GM18909 (cell line): Measurements from ENCODE around the gene DDTL.
"Not testable (repeated sequence)": the region's sequence is repeated elsewhere in the genome, so short reads cannot be mapped to it uniquely, and the experiment has no call there.

Experiments
- ATAC-seq: cut with Tn5 transposase; IDR thresholded peaks from one replicate; pipeline ENCODE4 v1.9.1; 2021; ENCODE audit warnings: mild to moderate bottlenecking; ENCODE audit not compliant: unreplicated experiment, poor library complexity

Gene DDTL

DNA sequence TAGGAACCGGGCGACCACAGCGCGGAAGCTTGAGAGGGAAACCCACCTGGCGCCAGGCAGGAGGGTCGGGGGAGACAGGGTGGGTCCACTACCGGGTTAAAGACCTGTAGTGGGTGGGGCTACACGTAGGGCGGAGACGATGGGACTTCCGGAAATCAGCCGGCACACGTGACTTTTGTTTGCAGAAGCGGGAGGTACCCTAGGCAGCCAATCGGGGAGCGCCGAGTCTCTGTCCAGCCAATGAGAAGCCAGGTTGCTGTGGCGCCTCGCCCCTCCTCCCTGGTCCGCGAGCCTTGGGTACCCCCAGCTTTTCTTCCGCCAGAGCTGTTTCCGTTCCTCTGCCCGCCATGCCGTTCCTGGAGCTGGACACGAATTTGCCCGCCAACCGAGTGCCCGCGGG lies at the start of gene DDTL:
Gene DDTL (plus strand): TSS at position 321 of the 400 bp plus-strand sequence. CDS start 27 bp downstream, at position 348.
- ATAC-seq, result peak; percentile 85

GRCh38 chr22:23920267-23920611 lies 46.4 kb upstream of the DDTL start:
- ATAC-seq, result not testable (repeated sequence)

GRCh38 chr22:23921586-23922201 lies 45.0 kb upstream of the DDTL start:
- ATAC-seq, result not testable (repeated sequence)

DNA sequence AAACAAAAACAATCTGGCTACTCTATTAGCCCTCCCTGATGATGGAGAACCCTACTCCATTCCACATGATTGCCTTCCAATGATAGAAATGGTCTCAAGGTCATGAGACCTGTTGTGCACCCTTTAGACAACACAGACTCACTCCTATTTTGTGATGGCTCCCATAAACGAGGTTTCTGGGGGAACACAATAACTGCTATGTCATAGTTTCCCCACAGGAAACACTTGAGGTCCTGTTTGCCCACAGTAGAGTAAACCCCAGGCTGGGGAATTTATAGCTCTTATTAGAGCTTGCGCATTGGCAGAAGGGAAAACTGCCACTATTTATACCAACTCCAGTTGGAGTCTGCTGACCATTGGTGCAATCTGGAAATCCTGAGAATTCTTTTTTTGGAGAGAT lies 43.8 kb upstream of the DDTL start:
- no peak for ATAC-seq

DNA sequence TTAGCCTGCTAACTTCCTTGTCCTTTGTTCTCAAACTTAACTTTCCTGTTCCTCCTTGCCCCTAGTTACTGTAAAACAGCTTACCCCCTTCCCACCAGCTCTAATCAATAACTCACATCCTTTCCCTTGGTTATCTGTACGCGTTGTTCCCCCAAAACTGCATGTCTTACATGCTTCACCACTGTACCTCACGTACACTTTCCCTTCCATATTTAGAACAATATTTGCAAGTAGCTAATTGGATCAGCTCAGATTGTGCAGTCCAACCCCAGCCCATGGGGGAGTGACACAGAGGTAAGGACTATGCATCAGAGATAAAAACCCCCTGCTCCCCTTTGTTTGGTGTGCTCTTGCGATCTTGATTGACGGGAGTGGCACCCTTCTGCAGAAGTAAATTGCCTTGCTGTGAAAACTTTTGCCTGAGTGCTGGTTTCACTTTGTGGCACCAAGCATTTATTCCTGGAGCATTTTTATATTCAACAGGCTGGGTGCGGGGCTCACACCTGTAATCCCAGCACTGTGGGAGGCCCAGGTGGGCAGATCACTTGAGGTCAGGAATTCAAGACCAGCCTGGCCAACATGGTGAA lies 41.6 kb upstream of the DDTL start:
- no peak for ATAC-seq

DNA sequence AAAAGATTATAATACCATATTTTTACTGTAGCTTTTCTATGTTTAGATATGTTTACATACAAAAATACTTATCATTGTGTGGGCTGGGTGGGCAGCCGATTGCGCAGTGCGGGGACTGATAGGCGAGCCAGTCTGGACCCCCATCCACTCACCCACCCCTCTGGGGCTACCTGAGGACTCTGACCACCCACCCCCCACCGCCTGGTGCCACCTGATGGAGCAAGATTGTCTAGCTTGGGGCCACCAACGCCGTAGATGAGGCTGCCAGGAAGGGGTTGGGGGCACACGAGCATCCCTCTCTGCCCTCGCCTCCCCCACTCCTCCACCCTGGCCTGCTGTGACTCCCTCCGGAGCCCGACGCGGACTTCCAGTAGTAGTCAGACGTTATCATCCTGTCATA lies 40.1 kb upstream of the DDTL start:
- no peak for ATAC-seq

- no peak for ATAC-seq
Observed at GRCh38 chr22:23938328-23939016, 28.2 kb upstream of the DDTL start.

GRCh38 chr22:23939017-23939357 lies 27.7 kb upstream of the DDTL start:
- ATAC-seq, result no peak

DNA sequence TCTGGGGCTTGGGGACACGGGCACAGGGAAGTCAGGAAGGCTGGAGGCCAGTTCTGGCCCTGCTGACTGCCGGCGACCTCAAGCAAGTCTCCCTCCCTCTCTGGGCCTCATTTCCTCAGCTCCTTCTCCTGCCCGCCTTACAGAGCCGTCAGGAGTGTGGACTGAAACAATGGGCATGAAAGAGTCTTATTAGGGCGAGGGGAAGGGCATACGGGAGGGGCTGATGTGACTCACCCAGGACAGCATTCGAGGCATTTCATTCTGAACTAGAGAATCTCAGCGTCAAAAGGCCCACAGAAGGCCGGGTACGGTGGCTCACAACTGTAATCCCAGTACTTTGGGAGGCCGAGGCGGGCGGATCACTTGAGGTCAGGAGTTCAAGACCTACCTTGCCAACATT lies 26.5 kb upstream of the DDTL start:
- not testable (repeated sequence) for ATAC-seq

- not testable (repeated sequence) for ATAC-seq
Observed at GRCh38 chr22:23947391-23947790, 19.3 kb upstream of the DDTL start.

DNA sequence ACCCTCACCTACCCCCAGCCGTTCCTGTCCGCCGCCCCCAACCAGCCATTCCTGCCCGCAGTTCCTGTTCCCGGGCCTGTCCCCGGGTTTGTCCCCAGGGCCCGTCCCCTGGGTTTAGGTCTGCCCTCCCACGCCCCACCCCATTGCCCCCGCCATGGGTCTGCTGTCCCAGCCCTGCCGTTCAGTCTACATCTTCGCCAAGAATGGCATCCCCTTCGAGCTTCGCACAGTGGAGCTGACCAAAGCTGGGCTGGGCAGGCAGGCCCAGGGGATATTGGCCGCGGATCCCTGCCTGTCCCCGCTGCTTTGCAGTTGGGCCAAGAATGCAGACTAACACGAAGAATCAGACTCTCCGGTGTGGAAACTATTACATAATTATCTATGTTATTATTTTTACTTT lies 16.9 kb upstream of the DDTL start:
- ATAC-seq, result not testable (repeated sequence)

DNA sequence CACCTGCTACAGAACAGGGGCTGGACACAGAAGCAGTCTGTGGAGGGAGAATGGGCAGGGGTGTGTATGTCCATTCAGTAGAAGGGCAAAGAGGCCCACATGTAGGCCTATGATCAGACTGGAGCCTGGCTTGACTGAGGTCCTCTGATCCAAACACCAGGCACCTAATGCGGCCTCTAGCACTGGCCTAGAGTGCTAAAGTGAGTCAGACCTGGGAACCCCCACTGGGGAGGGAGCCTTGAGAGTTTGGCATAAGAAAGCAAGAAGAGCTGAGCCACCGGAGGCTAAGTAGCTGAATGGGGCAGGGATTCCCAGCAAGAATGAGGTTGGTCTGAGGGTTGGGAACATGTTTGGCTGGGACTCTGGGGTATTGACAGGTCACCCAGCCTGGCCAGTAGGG lies 15.3 kb upstream of the DDTL start:
- not testable (repeated sequence) for ATAC-seq

DNA sequence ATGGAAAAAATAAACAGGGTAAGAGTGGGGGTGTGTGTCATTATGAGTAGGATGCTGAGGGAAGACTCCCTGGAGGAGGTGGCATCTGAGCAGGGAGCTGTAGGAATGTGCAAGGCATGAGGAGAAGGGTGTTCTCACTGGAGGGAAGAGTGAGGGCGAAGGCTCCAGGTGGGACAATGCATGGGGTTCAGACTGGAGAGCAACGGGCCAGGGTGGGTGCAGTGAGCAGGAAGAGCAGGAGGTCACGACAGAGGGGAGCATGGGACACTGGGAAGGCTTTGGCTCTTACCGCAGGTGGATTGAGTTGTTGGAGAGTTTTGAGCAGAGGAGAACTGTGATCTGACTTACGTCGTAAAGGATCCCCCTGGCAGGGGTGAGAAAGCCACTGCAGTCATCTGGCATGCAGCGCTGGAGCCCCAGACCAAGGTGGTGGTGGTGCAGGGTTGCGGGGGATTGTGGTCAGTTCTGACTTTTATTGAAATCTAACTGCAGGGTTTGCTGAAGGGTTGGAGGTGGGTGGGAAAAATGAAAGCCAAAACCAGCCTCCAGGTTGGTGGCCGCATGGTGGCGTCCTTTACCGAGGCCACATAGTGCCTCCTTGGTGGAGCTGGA lies 13.8 kb upstream of the DDTL start:
- not testable (repeated sequence) for ATAC-seq

DNA sequence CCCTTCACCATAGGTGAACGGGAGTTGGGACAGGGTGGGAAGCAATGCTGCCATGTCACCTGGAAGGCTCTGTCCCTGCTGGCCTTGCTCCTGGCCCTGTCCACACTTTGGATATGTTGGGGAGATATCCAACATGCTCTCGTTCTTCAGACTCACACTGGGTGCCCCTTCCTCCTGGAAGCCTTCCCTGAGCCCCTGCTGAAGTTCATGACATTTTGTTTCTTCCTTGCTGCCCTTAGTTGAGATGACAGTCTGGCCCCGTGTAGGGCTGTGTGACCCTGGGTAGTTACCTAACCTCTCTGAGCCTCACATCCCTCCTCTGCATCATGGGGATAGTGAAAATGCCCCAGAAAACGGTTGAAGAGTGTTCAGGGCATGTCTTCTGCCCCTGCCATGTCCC lies 13.2 kb upstream of the DDTL start:
- ATAC-seq, result not testable (repeated sequence)

DNA sequence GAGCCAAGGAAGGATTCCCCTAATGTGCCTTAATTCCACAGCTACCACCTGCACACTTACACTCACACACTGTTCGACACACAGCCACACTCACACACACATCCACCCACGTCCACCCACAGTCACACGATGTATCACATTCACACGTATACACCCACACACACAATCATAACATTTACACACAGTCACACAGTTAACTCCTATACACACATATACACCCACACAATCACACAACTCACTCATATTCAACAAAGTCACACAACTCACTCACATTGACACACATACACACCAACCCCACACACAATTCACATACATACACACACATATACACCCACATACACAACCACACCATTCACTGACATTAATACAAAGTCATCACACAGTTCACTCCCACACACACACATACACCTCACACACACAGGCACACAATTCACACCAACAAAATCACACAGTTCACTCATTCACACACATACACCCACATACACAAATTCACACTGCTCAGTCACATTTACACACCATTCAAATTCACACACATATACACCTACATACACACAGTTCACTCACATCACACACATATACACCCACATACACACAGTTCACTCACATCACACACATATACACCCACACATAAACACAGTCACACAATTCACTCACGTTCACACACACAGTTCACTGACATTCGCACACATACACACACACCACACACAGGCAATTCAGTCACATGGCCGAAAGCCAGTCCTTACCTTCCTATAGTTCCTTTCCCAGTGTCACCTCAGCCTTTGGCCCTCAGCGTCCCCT lies 12.3 kb upstream of the DDTL start:
- not testable (repeated sequence) for ATAC-seq

DNA sequence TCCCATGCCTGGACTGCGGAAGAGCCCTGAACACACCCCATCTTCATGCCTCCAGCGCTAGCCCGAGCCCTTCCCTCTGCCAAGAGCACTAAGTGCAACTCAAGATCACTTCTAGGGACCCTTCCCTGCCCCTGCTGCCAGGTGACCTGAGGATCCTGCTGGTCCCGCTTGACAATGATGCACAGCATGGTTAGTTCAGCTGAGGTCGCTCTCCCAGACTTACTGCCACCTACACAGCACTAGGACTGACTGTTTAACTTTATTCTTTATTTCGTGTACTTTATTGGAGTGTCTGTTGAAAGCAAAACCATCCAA lies 11.7 kb upstream of the DDTL start:
- not testable (repeated sequence) for ATAC-seq

DNA sequence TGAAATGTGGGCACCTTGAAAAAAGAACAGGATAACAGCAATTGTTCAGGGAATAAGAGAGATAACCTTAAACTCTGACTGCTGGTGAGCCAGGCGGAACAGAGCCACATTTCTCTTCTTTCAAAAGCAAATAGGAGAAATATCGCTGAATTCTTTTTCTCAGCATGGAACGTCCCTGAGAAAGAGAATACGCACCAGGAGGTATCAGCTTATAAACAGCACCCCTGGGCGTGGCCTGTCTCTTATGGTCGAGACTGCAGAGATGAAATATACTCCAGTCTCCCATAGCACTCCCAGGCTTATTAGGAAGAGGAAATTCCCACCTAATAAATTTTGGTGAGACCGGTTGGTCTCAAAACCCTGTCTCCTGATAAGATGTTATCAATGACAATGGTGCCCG lies 10.8 kb upstream of the DDTL start:
- ATAC-seq, result not testable (repeated sequence)

GRCh38 chr22:23956301-23956900 lies 10.3 kb upstream of the DDTL start:
- ATAC-seq, result not testable (repeated sequence)

- not testable (repeated sequence) for ATAC-seq
Observed at GRCh38 chr22:23961084-23961771, 5.5 kb upstream of the DDTL start, which contains the start of gene GSTT2B. GSTT2B (minus strand) TSS chr22:23961195; CDS start chr22:23961131, 64 bp downstream.

GRCh38 chr22:23966094-23966493 lies 594 bp upstream of the DDTL start:
- peak; percentile 22 for ATAC-seq
